T-helper 22 cell (primary cell): ENCODE results near the gene CDT1.
"Not testable (repeated sequence)": the region's sequence is repeated elsewhere in the genome, so short reads cannot be mapped to it uniquely, and the experiment has no call there.

Experiments used
- DNase-seq: peaks from one replicate; pipeline ENCODE4 v3.0.0-alpha.2; 2020; ENCODE audit warnings: low read depth

The CDT1 gene

DNA sequence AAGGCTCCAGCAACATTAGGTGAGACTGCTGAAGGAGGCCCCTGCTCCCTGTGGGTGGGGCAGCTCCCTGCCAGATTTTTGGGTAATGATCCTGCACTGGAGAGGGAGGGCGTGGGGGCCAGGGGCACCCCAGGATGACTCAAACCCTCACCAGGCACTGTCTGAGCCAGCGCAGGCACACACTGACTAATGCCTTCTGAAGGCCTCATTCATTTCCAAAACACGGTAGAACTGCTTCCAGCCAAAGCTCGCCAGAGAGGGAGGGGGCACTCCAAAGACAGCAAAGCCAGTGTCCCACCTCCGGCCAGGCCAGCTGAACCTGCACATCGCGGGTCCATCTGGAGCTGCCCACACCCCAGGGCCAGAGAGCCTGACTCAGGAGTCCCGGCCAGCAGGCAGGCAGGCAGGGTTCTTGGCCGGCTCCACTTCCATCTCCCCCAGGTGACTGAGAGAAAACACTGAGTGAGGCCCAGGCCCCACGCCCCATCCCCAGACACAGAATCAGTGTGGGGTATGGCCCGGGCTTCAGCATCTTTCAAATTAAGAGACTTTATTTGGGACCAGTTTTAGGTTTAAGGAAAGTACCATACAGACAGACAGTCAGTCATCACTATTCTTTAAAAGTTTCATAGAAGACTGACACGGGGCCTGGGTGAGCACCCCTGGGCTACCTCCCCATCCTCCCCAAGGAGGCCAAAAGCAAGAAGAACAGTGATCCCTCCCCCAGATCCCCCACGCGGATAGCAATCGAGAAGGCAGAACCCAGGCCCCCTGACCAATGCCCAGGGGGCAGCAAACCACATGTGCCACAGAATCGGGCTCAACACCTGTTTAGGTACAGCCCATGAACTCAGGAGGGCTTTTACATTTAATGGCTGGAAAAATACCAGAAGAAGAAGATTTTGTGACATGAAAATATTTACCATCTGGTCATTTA lies 20.9 kb upstream of the CDT1 start:
- DNase-seq = peak; percentile 68

GRCh38 chr16:88783391-88784073 lies 20.1 kb upstream of the CDT1 start:
- no peak for DNase-seq

DNA sequence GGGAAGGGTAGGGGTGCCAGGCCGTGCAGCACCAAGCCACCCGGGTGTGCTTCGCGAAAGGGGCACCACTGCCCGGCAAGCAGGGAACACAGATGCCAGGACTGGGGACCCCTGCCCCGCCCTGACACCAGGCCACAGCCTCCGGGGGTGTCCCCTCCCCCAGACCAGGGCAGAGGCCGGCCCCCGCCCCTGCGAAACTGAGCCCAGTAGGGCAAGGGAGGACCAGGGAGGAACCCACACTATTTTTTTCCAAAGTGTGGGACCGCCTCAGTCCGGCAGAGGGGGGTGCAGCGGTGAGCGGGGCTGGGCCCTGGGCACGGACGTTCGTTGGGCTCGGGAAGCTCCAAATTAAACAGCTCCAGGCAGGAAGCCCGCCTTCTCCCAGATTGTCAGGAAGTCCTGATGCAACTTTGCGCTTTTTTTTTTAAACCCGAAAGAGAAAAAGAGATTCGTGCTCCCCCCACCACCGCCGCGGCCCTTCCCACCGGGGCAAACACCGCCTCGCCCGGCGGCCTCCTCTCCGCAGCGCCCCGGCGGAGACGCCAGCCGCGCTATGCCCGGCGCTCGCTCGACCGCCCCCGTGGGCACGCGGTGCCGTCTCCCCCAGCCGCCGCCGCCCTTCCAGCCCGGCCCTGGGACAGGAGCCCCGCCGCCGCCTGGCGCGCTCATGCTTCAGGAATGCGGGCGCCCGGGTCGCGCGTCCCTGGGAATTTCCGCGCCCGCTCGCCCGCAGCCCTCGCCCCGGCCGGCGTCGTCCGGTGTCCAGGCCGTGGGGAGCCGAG lies 19.3 kb upstream of the CDT1 start:
- no peak for DNase-seq

GRCh38 chr16:88784856-88785105 lies 18.8 kb upstream of the CDT1 start:
- no peak for DNase-seq

GRCh38 chr16:88785106-88785924 lies 18.3 kb upstream of the CDT1 start, which contains the start of gene PIEZO1:
TSS of gene PIEZO1 (minus strand) at chr16:88785220. CDS start at chr16:88784964, 256 bp downstream.
- peak; percentile 69 for DNase-seq

DNA sequence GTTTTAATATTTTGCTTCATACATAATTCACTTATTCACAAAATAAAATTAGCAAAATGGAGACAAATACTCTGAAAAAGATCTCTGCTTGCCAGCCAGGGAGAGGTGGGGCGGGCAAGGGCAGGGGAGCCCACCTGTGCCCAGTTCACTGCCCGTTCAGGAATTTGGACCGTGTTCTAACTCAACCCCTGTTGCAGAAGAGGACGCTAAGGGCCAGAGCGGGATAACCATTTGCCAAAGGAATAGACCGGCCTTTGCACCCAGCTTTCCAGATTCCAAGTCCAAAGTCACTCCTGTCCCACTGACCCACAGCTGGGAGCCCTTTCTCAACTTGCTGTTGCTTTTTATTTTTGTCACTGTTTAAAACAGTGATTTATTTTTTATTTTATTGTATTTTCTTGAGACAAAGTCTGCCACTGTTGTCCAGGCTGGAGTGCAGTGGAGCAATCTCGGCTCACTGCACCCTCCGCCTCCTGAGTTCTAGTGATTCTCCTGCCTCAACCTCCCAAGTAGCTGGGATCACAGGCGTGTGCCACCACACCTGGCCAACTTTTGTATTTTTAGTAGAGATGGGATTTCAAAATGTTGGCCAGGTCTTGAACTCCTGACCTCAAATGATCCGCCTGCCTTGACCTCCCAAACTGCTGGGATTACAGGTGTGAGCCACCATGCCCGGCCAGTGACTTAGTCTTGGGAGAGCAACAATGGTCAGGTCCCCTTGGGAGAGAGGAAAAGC lies 15.8 kb upstream of the CDT1 start:
- DNase-seq = no peak

DNA sequence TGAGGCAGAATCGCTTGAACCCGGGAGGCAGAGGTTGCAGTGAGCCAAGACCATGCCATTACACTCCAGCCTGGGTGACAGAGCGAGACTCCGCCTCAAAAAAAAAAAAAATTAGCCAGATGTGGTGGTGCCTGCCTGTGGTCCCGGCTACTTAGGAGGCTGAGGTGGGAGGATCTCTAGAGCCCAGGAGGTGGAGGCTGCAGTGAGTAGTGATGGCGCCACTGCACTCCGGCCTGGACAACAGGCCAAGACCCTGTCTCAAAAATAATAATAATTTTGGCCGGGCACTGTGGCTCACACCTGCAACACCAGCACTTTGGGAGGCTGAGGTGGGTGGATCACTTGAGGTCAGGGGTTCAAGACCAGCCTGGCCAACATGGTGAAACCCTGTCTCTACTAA lies 14.8 kb upstream of the CDT1 start:
- not testable (repeated sequence) for DNase-seq

DNA sequence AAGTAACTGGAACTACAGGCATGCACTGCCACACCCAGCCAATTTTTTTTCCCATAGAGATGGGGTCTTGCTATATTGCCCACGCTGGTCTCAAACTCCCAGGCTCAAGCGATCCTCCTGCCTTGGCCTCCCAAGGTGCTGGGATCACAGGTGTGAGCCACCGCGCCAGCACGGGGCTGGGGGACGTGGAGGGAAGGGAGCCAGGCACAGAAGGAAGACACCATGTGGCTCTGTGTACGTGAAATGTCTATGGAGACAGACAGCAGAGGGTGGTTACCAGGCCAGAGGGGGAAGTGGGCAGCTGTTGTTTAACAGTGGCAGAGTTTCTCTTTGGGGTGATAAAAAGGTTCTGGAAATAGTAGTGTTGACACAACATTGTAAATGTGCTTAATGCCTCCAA lies 14.0 kb upstream of the CDT1 start:
- DNase-seq = no peak

DNA sequence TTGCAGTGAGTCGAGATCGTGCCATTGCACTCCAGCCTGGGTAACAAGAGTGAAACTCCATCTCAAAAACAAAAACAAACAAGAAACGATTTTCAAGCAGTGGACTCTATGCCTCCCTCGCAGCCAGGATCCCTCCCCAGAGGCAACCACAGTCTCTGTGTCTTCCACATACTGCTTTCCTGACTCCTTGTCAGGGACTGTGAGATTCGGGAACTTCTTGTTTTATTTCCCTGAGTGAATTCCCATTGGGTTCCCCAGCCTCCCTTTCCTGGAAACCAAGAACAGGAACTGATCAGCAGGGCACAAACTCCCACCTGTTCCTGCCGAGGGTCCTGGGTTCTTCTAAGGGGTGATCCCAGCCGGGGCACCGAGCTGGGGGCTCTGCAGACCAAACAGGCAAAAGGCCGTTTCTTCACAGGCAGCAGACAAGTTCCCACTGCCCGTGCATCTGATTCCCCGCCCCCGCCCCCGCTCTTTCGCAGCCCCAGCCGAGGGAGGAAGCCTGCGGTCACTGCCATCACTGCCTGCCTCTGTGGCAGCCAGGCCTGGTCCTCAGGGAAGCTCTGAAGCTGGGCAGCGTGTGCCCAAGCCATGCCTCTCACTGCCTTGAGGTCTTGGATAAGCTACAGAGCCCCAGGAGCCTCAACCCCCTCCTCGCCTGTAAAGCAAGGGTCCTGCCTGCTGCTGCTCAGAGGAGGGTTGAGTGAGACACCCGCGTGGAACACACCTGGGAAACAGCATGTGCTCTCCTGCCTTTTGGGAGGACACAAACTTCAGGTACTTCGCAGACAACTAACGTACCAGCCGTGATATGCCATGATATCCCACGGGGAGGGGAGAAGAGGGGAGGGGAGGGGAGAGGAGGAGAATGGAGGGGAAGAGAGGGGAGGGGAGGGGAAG lies 13.0 kb upstream of the CDT1 start:
- DNase-seq = peak; percentile 50

DNA sequence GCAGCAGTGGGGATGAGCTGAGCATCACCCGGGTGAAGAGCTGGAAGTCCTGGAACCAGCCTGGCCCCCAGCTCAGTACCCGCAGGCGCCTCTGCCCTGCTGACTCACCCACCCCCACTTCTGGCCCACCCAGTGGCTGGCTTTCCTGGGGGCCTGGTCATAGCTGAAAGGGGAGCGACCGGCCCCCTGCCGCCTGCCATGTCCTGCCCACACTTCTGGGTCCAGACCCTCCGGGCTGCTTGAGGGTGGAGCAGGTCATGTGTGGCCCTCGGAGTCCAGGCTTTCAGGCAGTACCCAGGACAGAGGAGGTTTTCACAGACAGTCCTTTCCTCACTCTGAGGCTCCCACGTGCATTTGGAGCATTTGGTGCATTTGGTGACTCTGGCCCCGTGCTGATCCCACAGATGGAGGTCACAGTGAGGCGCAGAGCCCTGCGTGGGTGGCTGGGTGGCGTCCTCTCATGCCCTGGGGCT lies 11.5 kb upstream of the CDT1 start:
- DNase-seq = no peak

DNA sequence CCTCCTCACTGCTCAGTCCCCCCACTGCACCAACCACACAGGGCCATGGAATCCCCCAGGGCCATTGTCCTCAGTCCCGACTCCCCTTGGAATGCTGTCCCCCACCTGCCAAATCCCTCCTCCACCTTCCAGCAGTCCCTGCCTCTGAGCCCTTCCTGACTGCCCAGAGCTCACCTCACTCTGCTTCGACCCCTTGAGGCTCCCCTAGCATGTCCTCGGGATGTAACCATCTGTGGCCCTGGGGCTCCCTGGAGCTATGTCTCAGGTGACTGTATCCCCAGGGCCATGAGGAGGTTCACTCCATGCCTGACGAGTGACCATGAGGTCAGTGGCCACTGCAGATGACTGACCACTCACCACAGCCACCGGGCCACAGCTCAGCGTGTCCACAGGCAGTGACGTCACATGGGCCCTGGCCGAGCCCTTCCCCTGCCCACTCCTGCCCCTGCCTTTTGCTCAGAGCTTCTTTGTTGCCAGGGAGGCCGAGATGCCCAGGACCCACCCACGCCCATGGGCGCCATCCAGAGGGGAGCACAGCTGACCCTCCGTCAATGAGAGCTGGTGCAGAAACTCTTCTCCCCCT lies 10.8 kb upstream of the CDT1 start:
- DNase-seq = no peak

DNA sequence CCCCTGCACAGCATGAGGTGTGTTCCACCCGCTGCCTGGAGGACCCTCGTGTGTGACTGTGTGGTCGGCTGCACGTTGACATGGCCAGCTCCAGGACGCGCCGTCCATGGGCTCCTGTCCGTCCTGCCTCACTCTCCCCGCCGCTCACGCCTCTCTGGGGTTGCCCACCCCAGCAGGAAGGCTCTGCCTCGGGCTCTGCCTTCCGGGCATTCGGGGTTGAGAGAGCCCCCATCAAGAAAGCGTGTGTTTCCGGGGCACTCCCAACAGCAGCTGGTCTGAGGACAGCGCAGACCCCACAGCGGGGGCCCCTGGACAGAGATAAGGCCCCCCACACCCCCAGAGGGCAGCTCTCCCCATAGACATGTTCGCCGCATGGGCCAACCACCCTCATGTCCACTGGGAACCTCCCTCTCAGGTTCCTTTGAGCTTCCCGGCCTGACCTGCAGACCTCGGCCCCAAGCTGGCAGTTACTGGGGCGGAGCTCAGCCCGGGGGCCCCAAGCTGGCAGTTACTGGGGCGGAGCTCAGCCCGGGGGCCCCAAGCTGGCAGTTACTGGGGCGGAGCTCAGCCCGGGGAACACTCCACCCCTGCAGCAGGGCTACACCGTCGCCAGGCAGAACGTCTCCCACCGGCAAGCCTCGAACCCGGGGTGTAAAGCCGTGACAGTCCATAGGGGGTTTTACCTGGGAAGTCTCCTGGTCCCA lies 10.2 kb upstream of the CDT1 start:
- no peak for DNase-seq

- DNase-seq = no peak
These were observed 7.3 kb upstream of the CDT1 start for GRCh38 chr16:88796278-88796677.

DNA sequence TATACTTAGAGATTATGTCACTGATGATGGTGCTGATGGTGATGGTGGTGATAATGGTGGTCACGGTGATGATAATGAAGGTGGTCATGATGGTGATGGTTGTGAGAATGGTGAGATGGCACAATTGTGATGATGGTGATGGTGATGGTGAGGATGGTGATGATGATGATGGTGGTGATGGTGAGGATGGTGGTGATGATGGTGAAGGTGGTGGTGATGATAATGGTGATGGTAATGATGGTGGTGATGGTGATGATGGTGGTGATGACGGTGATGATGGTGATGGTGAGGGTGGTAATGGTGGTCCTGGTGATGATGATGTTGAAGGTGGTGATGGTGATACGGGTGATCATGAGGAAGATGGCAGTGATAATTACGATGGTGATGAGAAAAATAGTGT lies 5.5 kb upstream of the CDT1 start:
- no peak for DNase-seq

DNA sequence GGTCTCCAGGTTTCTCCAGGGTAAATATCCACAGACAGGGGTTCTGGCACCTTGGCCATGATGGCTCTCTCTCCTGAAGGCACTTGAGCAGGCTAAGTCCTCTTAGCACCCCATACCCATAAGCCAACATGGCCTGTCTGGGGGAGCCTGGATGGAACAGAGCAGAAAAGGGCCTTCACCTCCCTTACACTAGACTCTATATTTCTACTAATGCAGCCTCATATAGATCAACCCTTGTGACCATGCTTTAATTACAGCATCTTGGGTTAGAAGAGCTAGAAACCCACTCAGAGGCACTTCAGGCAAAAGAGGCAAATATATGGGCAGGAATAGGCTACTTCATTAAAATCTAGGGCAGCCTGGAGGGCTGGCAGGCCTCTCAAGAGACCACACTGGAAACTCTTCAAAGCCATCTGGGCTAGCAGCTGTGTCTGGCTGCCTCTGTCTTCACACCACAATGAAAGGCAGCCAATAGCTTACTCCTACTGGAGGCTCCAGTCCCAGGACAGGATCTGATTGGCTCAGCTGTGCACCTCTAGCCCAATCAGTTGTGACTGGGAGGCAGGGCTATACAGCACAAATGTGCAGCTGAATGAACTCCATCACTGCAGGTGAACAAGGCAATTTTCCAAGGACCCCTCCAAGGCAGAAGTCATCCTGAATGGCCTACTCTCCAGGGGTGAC lies 4.7 kb upstream of the CDT1 start:
- DNase-seq = no peak

GRCh38 chr16:88799569-88800276 lies 3.9 kb upstream of the CDT1 start:
- DNase-seq = no peak

- DNase-seq = no peak
These were observed 3.4 kb upstream of the CDT1 start for GRCh38 chr16:88800277-88800592.

- DNase-seq = no peak
These were observed 573 bp downstream of the CDT1 start for GRCh38 chr16:88804173-88804551.
